GM21717 (cell line): ENCODE results near the gene LPP.

ENCODE experiments used
- ATAC-seq: cut with Tn5 transposase; IDR thresholded peaks from one replicate; pipeline ENCODE4 v1.9.1; 2021; ENCODE audit warnings: mild to moderate bottlenecking, moderate library complexity; ENCODE audit not compliant: unreplicated experiment

The LPP gene

GRCh38 chr3:188219147-188219546, 65.2 kb downstream of the LPP start:
- no peak for ATAC-seq

GRCh38 chr3:188220097-188220788, 66.3 kb downstream of the LPP start:
- no peak for ATAC-seq

GRCh38 chr3:188220988-188221818, 67.2 kb downstream of the LPP start:
- no peak for ATAC-seq

- ATAC-seq = no peak
These were observed 70.0 kb downstream of the LPP start for GRCh38 chr3:188223936-188224335.

- ATAC-seq = no peak
These were observed 73.5 kb downstream of the LPP start for GRCh38 chr3:188227442-188227841.

- no peak for ATAC-seq
These were observed 75.2 kb downstream of the LPP start for GRCh38 chr3:188229177-188229576.

- no peak for ATAC-seq
These were observed 75.8 kb downstream of the LPP start for GRCh38 chr3:188229726-188230125.

- no peak for ATAC-seq
These were observed 77.0 kb downstream of the LPP start for GRCh38 chr3:188230962-188231361.

- ATAC-seq = no peak
These were observed 77.5 kb downstream of the LPP start for GRCh38 chr3:188231456-188231855.

GRCh38 chr3:188232656-188233055, 78.7 kb downstream of the LPP start:
- ATAC-seq = no peak

GRCh38 chr3:188233320-188233719, 79.4 kb downstream of the LPP start:
- no peak for ATAC-seq

- no peak for ATAC-seq
These were observed 80.2 kb downstream of the LPP start for GRCh38 chr3:188234132-188234531.

- no peak for ATAC-seq
These were observed 82.3 kb downstream of the LPP start for GRCh38 chr3:188236271-188236670.

- ATAC-seq = no peak
These were observed 85.1 kb downstream of the LPP start for GRCh38 chr3:188239035-188239434.

- ATAC-seq = no peak
These were observed 85.6 kb downstream of the LPP start for GRCh38 chr3:188239577-188239976.

GRCh38 chr3:188240189-188240981, 86.4 kb downstream of the LPP start:
- ATAC-seq = no peak

- ATAC-seq = no peak
These were observed 87.1 kb downstream of the LPP start for GRCh38 chr3:188241072-188241471.

GRCh38 chr3:188241883-188242282, 87.9 kb downstream of the LPP start:
- ATAC-seq = no peak

GRCh38 chr3:188242436-188243123, 88.6 kb downstream of the LPP start:
- no peak for ATAC-seq

GRCh38 chr3:188243124-188243795, 89.3 kb downstream of the LPP start:
- ATAC-seq = no peak
